Adrenal gland (tissue), 5 donors: ENCODE measurements around the gene MT1H.

Source experiments
- CTCF ChIP-seq, 6 experiments: fragments of 450-650 bp in 4 of 6; fragments of 200-600 bp in 2 of 6; sonication (generic) in 1 of 6; IDR thresholded peaks; 1 replicate in 5 of 6; 2 replicates in 1 of 6; pipeline versions ENCODE4 v1.5.1 to v1.8.0; 2016 to 2021; ENCODE audit warnings: antibody characterized with exemption in 6 of 6, mild to moderate bottlenecking in 2 of 6, moderate library complexity in 1 of 6
- POLR2A ChIP-seq, 2 donors: fragments of 450-650 bp; IDR thresholded peaks; one replicate each; pipeline ENCODE4 v1.6.1; 2017; ENCODE audit warnings: antibody characterized with exemption in 2 of 2, mild to moderate bottlenecking in 2 of 2, moderate library complexity in 1 of 2
- donor health status: DM: no; HTN: no; CAD: no.

GRCh38 chr16:56672761-56673536 lies 3.3 kb downstream of the MT1H start:
- no peak for TF ChIP-seq POLR2A (IDR thresholded peaks at IDR 0.05)
- no peak for TF ChIP-seq CTCF (IDR thresholded peaks at IDR 0.05)
